Measurements from ENCODE around the gene ARHGAP42.

- TF ChIP-seq POLR2A (IDR thresholded peaks at IDR 0.05; ENCODE audit: extremely low read depth, insufficient read length), result no peak
- TF ChIP-seq, protein P1, sequence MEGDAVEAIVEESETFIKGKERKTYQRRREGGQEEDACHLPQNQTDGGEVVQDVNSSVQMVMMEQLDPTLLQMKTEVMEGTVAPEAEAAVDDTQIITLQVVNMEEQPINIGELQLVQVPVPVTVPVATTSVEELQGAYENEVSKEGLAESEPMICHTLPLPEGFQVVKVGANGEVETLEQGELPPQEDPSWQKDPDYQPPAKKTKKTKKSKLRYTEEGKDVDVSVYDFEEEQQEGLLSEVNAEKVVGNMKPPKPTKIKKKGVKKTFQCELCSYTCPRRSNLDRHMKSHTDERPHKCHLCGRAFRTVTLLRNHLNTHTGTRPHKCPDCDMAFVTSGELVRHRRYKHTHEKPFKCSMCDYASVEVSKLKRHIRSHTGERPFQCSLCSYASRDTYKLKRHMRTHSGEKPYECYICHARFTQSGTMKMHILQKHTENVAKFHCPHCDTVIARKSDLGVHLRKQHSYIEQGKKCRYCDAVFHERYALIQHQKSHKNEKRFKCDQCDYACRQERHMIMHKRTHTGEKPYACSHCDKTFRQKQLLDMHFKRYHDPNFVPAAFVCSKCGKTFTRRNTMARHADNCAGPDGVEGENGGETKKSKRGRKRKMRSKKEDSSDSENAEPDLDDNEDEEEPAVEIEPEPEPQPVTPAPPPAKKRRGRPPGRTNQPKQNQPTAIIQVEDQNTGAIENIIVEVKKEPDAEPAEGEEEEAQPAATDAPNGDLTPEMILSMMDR (IDR thresholded peaks at IDR 0.05; ENCODE audit: low read depth, low read length), result no peak
These were observed 145.7 kb downstream of the ARHGAP42 start for GRCh38 chr11:100832829-100833228.
